MV-4-11 (cell line): ENCODE results near the gene NCAPH2.

Source experiments
- DNase-seq: peaks from one replicate; lab custom pipeline; 2025; lab: John Stamatoyannopoulos, UW

Gene NCAPH2

DNA sequence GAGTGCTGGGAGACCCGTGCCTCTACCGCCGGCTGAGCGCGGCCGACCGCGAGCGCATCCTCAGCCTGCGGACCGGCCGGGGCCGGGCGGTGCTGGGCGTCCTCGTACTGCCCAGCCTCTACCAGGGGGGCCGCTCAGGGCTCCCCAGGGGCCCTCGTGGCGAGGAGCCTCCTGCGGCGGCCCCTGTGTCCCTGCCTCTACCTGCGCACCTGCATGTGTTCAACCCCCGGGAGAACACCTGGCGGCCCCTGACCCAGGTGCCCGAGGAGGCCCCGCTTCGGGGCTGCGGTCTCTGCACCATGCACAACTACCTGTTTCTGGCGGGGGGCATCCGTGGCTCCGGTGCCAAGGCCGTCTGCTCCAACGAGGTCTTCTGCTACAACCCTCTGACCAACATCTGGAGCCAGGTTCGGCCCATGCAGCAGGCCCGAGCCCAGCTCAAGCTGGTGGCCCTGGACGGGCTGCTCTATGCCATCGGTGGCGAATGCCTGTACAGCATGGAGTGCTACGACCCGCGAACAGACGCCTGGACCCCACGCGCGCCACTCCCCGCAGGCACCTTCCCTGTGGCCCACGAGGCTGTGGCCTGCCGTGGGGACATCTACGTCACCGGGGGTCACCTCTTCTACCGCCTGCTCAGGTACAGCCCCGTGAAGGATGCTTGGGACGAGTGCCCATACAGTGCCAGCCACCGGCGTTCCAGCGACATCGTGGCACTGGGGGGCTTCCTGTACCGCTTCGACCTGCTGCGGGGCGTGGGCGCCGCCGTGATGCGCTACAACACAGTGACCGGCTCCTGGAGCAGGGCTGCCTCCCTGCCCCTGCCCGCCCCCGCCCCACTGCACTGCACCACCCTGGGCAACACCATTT, 41.1 kb downstream of the NCAPH2 start:
- DNase-seq, result no peak

DNA sequence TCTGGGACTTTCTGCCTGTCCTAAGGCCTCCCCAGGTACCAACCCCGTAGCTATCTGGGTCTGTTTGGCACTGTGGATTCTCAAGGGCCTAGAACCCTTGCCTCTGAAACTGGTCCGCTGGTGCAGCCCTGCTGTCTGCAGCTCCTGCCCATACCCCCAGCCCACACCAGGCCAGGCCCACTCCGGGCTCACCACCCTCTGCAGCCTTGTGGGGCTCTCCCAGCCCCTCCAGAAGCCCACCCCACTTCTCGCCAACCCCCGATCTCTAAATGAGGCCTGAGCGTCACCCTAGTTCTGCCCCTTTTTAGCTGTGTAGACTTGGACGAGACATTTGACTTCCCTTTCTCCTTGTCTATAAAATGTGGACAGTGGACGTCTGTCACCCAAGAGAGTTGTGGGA, 42.4 kb downstream of the NCAPH2 start:
- no peak for DNase-seq

DNA sequence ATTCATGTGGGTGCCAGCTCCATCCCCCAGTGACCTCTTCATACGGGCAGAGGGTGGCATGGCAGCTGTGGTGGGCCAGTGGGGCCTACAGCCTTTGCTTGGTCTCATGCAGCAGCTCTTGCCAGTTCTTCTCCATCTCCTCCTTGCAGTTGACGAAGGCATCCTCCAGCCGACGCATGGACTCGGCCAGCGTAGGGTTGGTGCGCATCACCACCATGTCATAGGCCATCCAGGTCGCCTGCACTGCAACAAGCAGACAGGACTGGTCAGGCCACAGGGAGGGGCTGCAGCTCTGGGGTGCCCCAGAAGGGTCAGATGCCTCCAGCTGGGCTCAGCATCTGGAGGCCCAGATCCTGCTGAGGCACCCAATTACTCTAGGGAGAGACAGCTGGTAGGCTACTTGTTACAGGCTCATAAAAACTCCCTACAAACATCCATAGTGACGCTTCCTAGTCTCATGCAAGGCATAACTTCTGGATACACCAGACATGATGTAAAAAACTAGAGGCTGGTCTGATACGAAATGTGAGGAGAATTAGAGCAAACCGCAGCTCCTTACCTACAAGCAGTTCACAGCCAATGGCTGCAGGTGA, 43.2 kb downstream of the NCAPH2 start:
- no peak for DNase-seq

DNA sequence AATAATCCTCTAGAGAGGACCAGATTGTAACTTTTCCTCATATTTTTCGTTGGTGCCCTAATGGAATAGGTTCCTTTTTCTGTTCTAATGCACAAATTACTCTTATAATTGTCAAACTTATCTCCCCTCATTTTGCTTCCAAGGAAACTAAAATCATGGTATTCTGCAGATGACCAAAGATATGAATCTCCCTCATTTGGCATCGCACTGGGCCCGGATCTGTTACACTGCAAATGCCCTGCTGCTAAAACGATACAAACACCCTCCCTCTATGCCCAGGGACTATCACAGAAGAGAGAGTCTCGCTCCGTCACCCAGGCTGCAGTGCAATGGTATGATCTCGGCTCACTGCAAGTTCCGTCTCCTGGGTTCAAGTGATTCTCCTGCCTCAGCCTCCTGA, 45.3 kb downstream of the NCAPH2 start:
- no peak for DNase-seq

DNA sequence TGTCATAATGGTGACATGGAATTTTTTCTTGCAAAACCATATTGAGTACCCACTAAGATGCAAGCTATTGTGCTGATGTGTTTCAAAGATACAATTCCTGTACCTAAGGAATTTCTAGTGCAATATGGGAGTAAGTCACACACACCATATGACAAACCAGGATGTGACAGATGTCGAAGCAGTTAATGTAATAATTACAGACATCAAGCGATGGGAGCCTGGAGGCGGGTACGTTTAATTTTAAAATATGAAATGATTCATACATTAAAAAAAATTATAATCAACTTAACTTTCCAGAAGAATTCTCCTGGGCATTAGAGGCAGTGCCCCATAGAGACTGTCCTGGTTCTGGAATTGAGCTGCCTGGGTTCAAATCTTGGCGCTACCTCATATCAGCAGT, 48.7 kb downstream of the NCAPH2 start:
- no peak for DNase-seq

DNA sequence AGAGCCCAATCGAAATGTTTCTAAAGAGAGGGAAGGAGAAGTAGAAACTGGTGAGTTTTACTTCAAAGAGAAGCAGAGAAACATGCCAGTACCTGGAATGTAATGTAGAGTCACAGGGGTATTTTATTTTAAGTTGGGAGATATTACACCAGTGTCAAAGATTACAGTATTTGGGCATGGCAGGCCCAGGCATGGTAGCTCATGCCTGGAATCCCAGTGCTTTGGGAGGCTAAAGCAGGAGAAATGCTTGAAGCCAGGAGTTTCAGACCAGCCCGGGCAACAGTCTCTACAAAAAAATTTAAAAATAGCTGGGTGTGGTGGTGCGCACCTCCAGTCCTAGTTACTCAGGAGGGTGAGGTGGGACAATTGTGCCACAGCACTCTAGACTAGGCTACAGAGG, 52.0 kb downstream of the NCAPH2 start:
- DNase-seq, result no peak

DNA sequence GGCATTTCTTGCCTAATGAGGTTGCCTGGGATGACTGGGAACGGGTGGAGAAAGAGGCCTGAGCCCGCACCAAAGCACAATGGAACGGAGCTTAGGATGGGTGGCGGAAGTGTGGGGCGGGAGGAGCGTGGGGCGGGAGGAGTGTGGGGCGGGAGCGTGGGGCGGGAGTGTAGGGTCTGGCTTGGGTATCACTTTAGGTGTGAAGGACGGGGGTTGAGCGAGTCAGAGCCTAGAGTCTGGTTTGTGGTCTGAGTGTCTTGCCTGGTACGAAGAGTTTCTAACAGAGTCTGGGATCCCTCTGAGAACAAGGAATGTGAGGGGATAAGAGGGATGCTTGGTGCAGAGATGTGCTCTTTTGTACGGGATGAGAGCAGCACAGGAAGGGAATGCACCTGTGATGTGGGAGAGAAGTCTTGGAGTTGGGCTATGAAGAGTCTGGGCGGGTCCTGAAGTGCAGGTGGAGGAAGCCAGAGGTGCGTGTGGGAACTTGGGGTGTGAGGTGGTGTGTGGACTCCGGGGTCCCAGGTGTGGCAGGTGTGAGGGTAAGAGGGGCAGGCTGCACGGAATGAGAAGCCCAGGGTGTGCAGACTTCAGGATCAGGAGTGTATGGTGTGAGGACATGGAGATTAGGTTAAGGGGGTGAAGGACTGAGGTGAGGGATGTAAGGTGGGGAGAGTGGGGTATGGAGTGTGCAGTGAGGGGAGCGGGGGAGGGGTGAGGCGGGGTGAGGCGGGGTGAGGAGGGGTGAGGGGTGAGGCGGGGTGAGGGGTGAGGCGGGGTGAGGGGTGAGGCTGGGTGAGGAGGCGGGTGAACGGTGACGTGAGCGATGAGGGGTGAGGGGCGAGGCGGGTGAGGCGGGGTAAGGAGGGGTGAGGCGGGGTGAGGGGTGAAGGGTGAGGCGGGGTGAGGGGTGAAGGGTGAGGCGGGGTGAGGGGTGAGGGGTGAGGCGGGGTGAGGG, 53.7 kb downstream of the NCAPH2 start:
- no peak for DNase-seq

DNA sequence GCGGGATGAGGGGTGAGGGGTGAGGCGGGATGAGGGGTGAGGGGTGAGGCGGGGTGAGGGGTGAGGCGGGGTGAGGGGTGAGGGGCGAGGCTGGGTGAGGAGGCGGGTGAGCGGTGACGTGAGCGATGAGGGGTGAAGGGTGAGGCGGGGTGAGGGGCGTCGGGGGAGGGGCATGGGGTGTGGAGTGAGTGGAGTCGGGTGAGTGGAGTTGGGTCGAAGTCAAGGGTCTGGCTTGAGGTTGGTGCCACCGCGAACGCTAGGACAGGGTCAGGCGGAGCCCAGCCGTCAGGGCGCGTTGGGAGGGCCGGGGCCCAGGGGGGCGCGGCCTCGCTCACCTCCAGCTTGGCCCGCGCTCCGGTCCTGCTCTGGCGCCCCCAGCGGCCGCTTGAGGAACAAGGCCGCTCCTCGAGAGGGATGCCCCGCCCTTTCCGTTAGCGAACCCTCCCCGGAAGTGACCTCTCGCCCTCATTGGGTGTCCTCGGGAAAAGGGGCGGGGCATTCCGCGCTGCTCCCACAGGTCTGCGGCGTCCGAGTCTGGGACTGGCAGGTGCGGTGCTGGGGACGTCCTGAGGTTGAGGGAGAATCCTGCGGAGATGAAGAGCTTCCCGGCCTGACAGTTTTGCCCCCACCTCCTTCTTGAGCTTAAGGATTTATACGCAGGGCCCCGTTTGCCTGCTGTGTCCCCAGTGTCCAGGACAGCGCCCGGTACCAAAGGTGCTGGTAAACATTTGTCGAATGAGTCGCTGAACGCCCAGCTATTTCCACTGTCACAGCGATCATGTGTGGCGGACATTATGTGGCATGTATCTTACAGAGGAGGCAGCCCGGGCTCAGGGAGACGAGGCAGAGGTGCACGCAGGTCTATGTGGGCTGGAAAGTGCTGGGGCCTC, 54.7 kb downstream of the NCAPH2 start, which contains the start of gene SYCE3:
TSS of gene SYCE3 (minus strand) at position 397 of the 890 bp plus-strand sequence. CDS start 6,514 bp downstream, outside the sequence.
- DNase-seq, result peak; percentile 90

DNA sequence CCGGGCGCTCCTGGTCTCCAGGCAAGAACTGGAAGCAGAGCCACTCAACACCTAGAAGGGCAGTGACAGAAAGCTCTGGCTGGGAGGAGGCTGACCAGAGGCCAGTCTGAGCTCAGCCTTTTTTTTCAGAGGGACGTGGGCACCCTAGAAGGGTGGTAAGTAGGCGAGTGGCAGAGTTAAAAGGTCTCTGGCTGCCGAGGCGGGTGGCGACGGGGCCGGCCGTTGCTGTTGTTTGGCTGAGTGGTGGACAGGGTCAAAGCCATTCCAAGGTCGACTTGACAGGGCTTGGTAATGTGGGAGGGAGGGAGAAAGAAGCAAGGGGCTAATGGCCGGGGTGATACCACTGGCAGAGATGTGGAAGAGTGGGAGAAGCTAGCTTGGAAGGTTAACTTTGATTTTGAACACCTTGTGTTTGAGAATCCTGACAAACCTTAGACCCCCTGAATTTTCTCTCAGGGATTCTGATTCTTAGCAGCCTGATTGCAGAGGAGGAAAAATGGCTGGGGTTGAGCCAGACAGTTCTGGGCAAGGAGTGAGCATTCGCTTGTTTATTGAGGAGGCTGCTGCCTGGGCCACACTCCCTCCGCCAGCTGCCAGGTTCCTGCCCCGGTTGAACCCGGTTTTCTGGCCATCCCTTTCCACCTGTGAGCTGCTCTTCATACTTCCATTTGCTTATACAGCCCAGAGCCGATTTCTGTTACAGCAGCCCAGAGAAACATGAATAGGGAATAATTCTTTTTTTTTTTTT, 55.6 kb downstream of the NCAPH2 start:
- no peak for DNase-seq

DNA sequence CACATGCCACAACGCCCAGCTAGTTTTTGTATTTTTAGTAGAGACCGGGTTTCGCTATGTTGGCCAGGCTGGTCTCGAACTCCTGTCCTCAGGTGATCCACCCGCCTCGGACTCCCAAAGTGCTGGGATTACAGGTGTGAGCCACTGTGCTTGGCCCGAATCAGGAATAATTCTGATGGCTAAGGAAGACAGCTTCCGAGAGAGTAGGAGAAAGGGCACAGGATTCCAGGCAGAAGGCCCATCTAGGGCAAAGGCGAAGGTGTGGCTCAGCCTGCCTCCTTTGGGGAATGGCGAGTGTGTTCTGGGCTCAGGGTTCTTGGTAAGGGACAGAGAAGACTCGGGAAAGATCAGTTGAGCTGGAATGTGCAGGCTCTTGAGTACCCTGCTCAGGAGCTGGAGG, 56.3 kb downstream of the NCAPH2 start:
- DNase-seq, result no peak

DNA sequence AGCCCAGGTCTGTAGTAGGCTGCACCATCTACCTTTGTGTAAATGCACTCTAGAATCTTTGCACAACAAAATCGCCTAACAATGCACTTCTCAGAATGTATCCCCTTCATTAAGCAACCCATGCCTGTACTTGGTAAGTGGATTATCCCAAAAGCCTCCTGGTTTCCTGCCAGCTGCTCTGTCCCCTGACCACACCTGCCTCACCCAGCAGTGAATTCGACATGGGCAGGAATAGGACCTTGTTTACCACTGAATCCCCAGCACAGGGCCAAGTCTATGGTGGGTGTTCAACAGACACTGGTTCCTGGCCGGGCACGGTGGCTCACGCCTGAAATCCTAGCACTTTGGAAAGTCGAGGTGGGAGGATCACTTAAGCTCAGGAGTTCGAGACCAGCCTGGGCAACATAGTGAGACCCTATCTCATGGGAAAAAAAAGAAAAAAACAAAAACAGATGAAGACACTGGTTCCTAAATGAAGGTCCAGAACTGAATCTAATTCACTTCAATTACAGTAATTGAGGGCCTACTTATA, 59.8 kb downstream of the NCAPH2 start:
- no peak for DNase-seq

DNA sequence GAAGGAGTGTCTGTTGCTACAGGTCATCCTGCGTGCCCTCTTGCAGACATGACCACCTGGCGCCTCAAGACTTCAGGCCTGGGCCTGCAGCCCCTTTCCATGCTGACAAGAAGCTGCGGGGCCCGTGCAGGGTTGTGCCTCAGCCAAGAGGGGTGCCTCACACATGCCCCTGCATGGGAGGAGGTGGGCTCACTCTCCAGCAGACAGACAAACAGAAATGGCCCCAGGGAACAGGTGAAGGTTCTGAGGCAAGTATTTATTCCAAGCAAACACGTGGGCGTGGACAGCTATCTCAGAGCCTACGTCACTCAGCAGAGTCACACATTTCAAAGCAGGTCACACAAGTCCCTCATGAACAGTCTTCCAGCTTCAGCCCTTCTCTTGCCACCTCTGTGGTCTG, 60.6 kb downstream of the NCAPH2 start:
- no peak for DNase-seq

DNA sequence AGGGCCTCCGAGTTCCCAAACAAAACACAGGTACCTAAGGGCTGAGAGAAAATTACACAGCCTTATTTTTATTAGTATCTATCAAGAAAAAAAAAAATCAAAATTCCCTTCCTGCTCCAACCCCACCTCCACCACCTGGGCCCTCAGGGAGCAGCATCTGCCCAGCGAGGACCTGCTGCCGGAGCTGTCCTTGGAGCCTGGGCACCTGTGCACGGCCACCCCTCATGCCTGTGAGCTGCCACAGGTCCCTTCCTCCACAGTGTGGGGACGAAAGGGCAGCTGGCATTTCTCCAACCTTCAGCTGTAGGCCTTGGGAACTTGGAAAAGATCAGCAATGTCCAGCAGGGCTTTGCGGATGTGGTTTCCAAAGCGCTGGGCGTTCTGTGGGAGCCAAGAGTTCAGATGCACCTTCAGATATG, 61.0 kb downstream of the NCAPH2 start:
- no peak for DNase-seq

DNA sequence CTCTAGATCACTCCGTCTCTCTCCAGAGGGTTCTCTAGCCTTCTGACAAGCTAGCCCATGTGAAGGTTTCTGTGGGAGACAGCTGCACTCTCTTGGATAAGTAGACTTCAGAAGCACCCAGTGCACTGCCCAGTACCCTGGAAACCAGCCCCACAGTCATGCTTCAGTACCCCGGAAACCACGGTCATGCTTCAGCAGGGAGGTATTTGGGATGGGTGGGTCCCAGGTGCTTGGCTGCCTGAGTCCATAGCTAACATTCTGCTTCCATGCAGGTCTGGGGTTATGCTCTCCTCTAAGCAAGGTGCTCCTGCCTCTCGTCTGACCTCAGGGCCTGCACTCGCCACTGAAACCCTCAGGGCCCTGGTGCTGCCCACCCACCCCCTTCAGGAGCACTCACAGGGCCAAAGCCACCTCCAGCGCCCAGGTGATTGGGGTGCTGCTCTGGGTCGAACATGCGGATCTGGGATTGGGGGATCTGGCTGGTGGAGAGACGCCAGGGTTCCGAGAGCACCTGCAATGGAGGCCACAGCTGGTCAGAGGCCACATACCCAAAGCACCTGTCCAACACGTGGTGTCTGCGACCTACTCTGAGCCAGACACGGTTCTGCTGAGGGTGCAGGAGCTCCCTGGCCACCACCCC, 62.0 kb downstream of the NCAPH2 start:
- no peak for DNase-seq

DNA sequence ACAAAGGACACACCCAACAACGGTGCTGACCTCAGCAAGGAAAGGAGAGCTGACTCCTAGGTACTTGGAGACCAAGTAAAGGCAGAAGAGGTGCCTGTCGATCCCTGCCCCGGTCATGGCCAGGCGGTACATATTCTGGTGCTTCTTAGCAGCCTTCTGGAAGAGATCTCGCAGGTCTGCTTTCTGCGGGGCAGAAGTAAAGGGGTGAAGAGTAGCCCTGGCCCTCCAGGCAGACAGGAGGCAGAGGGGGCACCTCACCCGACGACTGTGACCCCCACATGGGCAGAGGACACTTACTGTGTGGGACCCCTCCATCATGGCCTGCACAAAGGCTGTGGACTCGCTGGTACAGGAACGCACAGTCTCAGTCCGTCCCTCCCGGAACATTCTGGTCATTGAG, 62.8 kb downstream of the NCAPH2 start:
- no peak for DNase-seq

DNA sequence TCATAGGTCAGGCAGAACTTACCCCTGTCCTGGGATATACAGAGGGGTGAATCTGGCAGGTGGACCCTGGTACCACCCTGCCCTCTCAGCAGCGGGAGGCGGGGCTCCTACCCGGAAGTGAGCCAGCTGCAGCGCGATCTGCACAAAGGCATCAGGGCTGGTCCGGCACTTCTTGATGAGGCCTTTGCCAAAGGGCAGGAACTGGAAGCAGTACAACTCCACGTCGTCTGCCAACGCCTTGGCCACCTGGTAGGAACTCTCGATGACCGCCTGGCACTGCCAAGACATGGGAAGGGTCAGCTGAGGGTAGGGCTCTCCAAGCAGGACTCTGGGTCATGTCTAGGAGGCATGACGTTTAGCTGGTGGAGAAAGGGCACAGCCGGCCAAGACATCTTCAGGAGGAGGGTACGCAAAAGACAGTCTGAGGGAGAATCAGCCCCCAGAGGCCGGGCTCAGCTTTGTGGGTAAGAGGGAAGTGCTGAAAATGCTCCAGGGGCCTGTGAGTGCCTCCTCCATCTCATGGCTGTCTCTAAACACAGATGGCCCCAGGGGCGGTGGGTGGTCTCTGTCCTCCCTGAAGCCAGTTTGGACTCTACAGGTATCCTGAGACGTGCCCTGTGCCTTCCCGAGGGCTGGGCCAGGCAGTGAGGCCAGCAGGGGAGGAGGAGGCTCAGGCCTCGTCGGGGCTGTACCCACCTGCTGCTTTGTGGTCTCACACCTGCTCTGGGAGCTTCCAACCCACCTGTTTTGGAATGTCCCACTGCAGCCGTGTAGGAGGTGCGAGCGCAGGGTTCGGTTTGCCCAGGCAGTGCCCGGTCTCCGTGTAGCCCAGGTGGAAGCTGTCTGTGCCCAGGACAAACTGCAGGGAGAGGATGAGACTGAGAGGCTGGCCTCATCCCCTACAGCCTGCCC, 63.5 kb downstream of the NCAPH2 start:
- no peak for DNase-seq

DNA sequence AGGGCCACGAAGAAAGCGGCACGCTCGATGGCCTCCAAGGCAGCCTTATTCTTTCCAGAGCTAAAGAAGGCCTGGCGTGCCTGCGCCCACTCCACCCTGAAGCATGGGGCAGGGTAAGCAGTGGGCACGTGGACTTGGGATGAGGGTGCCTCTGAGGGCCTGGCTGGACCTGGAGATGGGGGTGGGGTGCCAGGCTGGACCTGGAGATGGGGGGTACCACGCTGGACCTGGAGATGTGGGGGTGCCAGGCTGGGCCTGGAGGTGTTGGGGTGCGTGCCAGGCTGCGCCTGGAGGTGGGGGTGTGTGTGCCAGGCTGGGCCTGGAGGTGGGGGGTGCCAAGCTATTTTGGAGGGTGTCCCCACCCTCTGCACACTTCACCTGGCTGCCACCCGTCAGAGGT, 64.9 kb downstream of the NCAPH2 start:
- no peak for DNase-seq

DNA sequence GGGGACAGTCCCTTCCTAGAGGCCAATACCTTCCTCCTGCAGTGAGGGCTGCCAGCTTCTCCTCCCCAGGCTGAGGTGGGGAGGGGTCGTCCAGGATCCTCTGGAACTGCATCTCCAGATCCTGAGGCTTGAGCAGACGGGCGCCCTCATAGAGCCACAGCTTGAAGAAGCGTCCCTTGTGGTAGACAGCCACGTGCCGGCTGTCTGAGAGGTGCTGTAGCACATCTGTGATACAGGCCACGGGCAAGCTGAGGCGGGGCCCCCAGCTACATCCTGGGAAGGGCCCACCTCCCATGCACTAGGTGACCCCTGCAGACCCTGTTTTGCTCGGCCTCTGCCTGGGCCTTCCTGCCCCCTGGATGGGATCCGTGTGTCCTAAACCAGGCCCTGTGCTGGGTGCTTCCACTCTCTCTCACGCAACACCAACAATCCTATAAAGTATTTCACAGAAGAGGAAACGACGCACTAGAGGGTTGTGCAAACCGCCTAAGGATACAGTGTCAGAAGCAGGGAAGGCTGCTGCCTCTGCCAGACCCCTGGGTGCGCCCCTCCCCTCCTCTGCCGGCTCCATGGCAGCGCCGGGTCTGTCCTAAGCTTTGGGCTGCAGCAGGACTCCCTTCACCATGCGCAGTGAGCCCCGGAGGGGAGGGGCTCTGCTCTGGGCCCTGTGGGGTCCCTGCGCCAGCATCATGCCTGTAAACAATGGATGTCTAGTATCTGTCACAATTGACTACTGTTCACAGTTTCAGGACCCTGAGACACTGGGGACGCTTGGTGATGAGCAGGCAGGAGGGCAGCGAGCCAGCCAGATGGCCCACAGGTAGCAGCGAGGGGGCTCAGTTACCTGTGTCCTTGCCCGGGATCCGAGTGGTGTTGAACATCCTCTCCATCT, 65.7 kb downstream of the NCAPH2 start:
- no peak for DNase-seq
